ENCODE results near the gene STON2. TPM values are rescaled to one million over a fixed set of nuclear protein-coding genes. Genes with fewer than 3 reads are reported as not detected.

STON2 gene
- total RNA-seq, 1 experiment from 2014 or later: not detected

GRCh38 chr14:81220830-81221578 is 179.1 kb downstream of the STON2 start, which contains the start of gene GTF2A1:
Gene GTF2A1 (minus strand): TSS chr14:81220959. CDS start chr14:81220518, 441 bp downstream.
- Histone ChIP-seq H3K9me2 (replicated peaks; ENCODE audit: insufficient read depth, low read length) (no peaks in the 10 kb centered on the region), H3K36me3 (ENCODE audit: insufficient read depth, low read length) (no peaks in the 10 kb centered on the region; the same call in 1 of the 2 replicates), H3K27ac (ENCODE audit: low read length) (peak within 1 kb of the TSS; percentile 92), H4K20me1 (ENCODE audit: insufficient read depth, low read depth, low read length) (no peaks in the 10 kb centered on the region), H3K9me3 (ENCODE audit: low read length) (no peaks in the 10 kb centered on the region), H3K4me3 (ENCODE audit: low read length) (peak within 1 kb of the TSS; percentile 83), H3K9ac (ENCODE audit: low read length) (peak within 1 kb of the TSS; percentile 89), H3K4me2 (ENCODE audit: low read depth, low read length, poor library complexity, severe bottlenecking) (peak within 1 kb of the TSS; percentile 95), H2AFZ (ENCODE audit: low read length) (peak within 1 kb of the TSS; percentile 84), H3K27me3 (ENCODE audit: low read length) (no peaks in the 10 kb centered on the region), H3K79me2 (ENCODE audit: low read length) (peaks cover 40% of the 10 kb centered on the region), H3K4me1 (ENCODE audit: low read length) (peaks cover 34% of the 10 kb centered on the region)
- DNase-seq: peak; percentile 99

GRCh38 chr14:81220580-81220829 is 179.6 kb downstream of the STON2 start:
- H3K27me3 ChIP-seq (ENCODE audit: low read length): no peaks in the 10 kb centered on the region
- H3K4me1 ChIP-seq (ENCODE audit: low read length): peaks cover 34% of the 10 kb centered on the region
- no peak for DNase-seq
- H3K36me3 ChIP-seq (ENCODE audit: insufficient read depth, low read length): peaks cover 2% of the 10 kb centered on the region; the same call in 1 of the 2 replicates
- peak overlapping the region; percentile 83 for H3K4me3 ChIP-seq (ENCODE audit: low read length)
- peak overlapping the region; percentile 82 for H3K4me2 ChIP-seq (ENCODE audit: low read depth, low read length, poor library complexity, severe bottlenecking)
- H3K79me2 ChIP-seq (ENCODE audit: low read length): peaks cover 45% of the 10 kb centered on the region
- H3K9me3 ChIP-seq (ENCODE audit: low read length): no peaks in the 10 kb centered on the region
- no peaks in the 10 kb centered on the region for H4K20me1 ChIP-seq (ENCODE audit: insufficient read depth, low read depth, low read length)
- H3K9ac ChIP-seq (ENCODE audit: low read length): peak overlapping the region; percentile 89
- H3K27ac ChIP-seq (ENCODE audit: low read length): peak overlapping the region; percentile 90
- H3K9me2 ChIP-seq (replicated peaks; ENCODE audit: insufficient read depth, low read length): no peaks in the 10 kb centered on the region
- H2AFZ ChIP-seq (ENCODE audit: low read length): no peak overlapping the region

- peak; percentile 90 for DNase-seq
- Histone ChIP-seq H2AFZ (ENCODE audit: low read length) (no peak overlapping the region), H3K79me2 (ENCODE audit: low read length) (peaks cover 51% of the 10 kb centered on the region)
Measured at GRCh38 chr14:81219759-81220579, 180.2 kb downstream of the STON2 start.

GRCh38 chr14:81219210-81219758 is 180.8 kb downstream of the STON2 start:
- Histone ChIP-seq H3K4me3 (ENCODE audit: low read length) (peak overlapping the region; percentile 76), H3K4me1 (ENCODE audit: low read length) (peaks cover 40% of the 10 kb centered on the region), H3K9ac (ENCODE audit: low read length) (peak overlapping the region; percentile 85), H4K20me1 (ENCODE audit: insufficient read depth, low read depth, low read length) (no peaks in the 10 kb centered on the region), H3K9me3 (ENCODE audit: low read length) (no peaks in the 10 kb centered on the region), H3K4me2 (ENCODE audit: low read depth, low read length, poor library complexity, severe bottlenecking) (peak overlapping the region; percentile 95), H3K9me2 (replicated peaks; ENCODE audit: insufficient read depth, low read length) (no peaks in the 10 kb centered on the region), H3K79me2 (ENCODE audit: low read length) (peaks cover 54% of the 10 kb centered on the region), H3K27me3 (ENCODE audit: low read length) (no peaks in the 10 kb centered on the region), H3K27ac (ENCODE audit: low read length) (peak overlapping the region; percentile 92), H2AFZ (ENCODE audit: low read length) (no peak overlapping the region), H3K36me3 (ENCODE audit: insufficient read depth, low read length) (peaks cover 11% of the 10 kb centered on the region; the same call in 1 of the 2 replicates)
- peak; percentile 100 for DNase-seq

More at GRCh38 chr14:81219759-81220579, 180.2 kb downstream of the STON2 start:
- H3K9me2 ChIP-seq (replicated peaks; ENCODE audit: insufficient read depth, low read length): no peaks in the 10 kb centered on the region
- H3K9ac ChIP-seq (ENCODE audit: low read length): peak overlapping the region; percentile 89
- no peaks in the 10 kb centered on the region for H3K27me3 ChIP-seq (ENCODE audit: low read length)
- H3K9me3 ChIP-seq (ENCODE audit: low read length): no peaks in the 10 kb centered on the region
- H3K36me3 ChIP-seq (ENCODE audit: insufficient read depth, low read length): peaks cover 8% of the 10 kb centered on the region; the same call in 1 of the 2 replicates
- peak overlapping the region; percentile 83 for H3K4me3 ChIP-seq (ENCODE audit: low read length)
- H3K27ac ChIP-seq (ENCODE audit: low read length): peak overlapping the region; percentile 92
- peak overlapping the region; percentile 95 for H3K4me2 ChIP-seq (ENCODE audit: low read depth, low read length, poor library complexity, severe bottlenecking)
- peaks cover 38% of the 10 kb centered on the region for H3K4me1 ChIP-seq (ENCODE audit: low read length)
- H4K20me1 ChIP-seq (ENCODE audit: insufficient read depth, low read depth, low read length): no peaks in the 10 kb centered on the region

GRCh38 chr14:81211844-81212243 is 188.3 kb downstream of the STON2 start:
- Histone ChIP-seq H3K4me1 (ENCODE audit: low read length) (peaks cover 65% of the 10 kb centered on the region), H3K36me3 (ENCODE audit: insufficient read depth, low read length) (peaks cover 44% of the 10 kb centered on the region; the same call in 1 of the 2 replicates), H3K27me3 (ENCODE audit: low read length) (no peaks in the 10 kb centered on the region), H3K9ac (ENCODE audit: low read length) (0 out of 2 replicates have a peak overlapping the region, but pooled peaks have one; percentile 1), H3K9me3 (ENCODE audit: low read length) (no peaks in the 10 kb centered on the region), H3K4me2 (ENCODE audit: low read depth, low read length, poor library complexity, severe bottlenecking) (peak overlapping the region; percentile 26), H3K27ac (ENCODE audit: low read length) (peak overlapping the region; percentile 66), H3K79me2 (ENCODE audit: low read length) (peaks cover 87% of the 10 kb centered on the region), H3K4me3 (ENCODE audit: low read length) (no peak overlapping the region), H2AFZ (ENCODE audit: low read length) (no peak overlapping the region), H3K9me2 (replicated peaks; ENCODE audit: insufficient read depth, low read length) (no peaks in the 10 kb centered on the region), H4K20me1 (ENCODE audit: insufficient read depth, low read depth, low read length) (no peaks in the 10 kb centered on the region)
- DNase-seq: peak; percentile 93

Small RNA genes lying within 50 kb of the gene (small RNA-seq; reads per million reads assigned to genes)
- gene DYNLL1P1: not detected
- gene DYNLL1P2: not detected

Other genes with a start within 250 kb of the STON2 start
- 27.4 and 29.4 TPM in 2 replicates for gene GTF2A1, start 179.4 kb downstream of the STON2 start, total RNA-seq (2014; rRNA removed; shearing (Covaris generic); ENCODE audit: low replicate concordance)
- gene SEL1L, start 133.5 kb upstream of the STON2 start, total RNA-seq (2014; rRNA removed; shearing (Covaris generic); ENCODE audit: low replicate concordance): 75.7 and 116 TPM in 2 replicates

All from Karpas-422 (cell line).